ENCODE measurements around the gene AMOT. TPM values are rescaled to one million over a fixed set of nuclear protein-coding genes. Genes with fewer than 3 reads are reported as not detected.

The AMOT gene
- total and polyA plus RNA-seq, 2 experiments from 2014 or later = 2.1 to 5.4 TPM

- TF ChIP-seq ZNF462 (CRISPR knock-in tag; IDR thresholded peaks at IDR 0.05) (no peak), EZH2phosphoT487 (IDR thresholded peaks at IDR 0.05; ENCODE audit: unreplicated experiment) (no peak), ZNF114 (CRISPR knock-in tag; IDR thresholded peaks at IDR 0.05) (no peak), CREB1 (CRISPR knock-in tag; IDR thresholded peaks at IDR 0.05; ENCODE audit: low read depth) (no peak)
Observed at GRCh38 chrX:112800971-112801775, 39.5 kb downstream of the AMOT start (continued).

- H3K27me3 Mint-ChIP-seq (ENCODE audit: insufficient read depth, low read depth, poor library complexity) = no peaks in the 10 kb centered on the region
- no peaks in the 10 kb centered on the region; the same call in 2 of the 3 replicates for H3K36me3 Mint-ChIP-seq (ENCODE audit: low read depth)
- TF ChIP-seq CREB1 (CRISPR knock-in tag; IDR thresholded peaks at IDR 0.05; ENCODE audit: low read depth) = no peak
- no peak for TF ChIP-seq JUNB (IDR thresholded peaks at IDR 0.05; ENCODE audit: unreplicated experiment)
- no peak for TF ChIP-seq STAT1 (IDR thresholded peaks at IDR 0.05; ENCODE audit: unreplicated experiment)
- TF ChIP-seq ZNF331 (CRISPR knock-in tag; IDR thresholded peaks at IDR 0.05; ENCODE audit: low read depth) = no peak
- no peak for TF ChIP-seq ETS1 (IDR thresholded peaks at IDR 0.05)
- no peak for TF ChIP-seq ZNF114 (CRISPR knock-in tag; IDR thresholded peaks at IDR 0.05)
- TF ChIP-seq NANOG (IDR thresholded peaks at IDR 0.05; ENCODE audit: borderline replicate concordance) = no peak
- TF ChIP-seq EZH2 (IDR thresholded peaks at IDR 0.05; ENCODE audit: low read depth, unreplicated experiment) = no peak
Observed at GRCh38 chrX:112799425-112799824, 41.2 kb downstream of the AMOT start.

More at GRCh38 chrX:112799425-112799824, 41.2 kb downstream of the AMOT start:
- Mint-ChIP-seq H3K4me3 (no peak overlapping the region), H3K27ac (no peak overlapping the region), H3K4me1 (no peaks in the 10 kb centered on the region; the same call in 2 of the 3 replicates), H3K9me3 (no peaks in the 10 kb centered on the region)
- H3K4me1 ChIP-seq (ENCODE audit: insufficient read depth) = no peaks in the 10 kb centered on the region
- no peak overlapping the region for H2AFZ ChIP-seq
- no peak overlapping the region for H3K27ac ChIP-seq (ENCODE audit: low read depth)
- H3K27me3 ChIP-seq (ENCODE audit: insufficient read depth) = no peaks in the 10 kb centered on the region
- DNase-seq (ENCODE audit: low spot score) (no peak), ATAC-seq (no peak)
- H3F3A ChIP-seq (replicated peaks; ENCODE audit: low read depth) = no peaks in the 10 kb centered on the region
- H3K4me3 ChIP-seq = no peak overlapping the region
- no peaks in the 10 kb centered on the region for H3K9me2 ChIP-seq (ENCODE audit: insufficient read depth)
- no peaks in the 10 kb centered on the region for H4K20me1 ChIP-seq (replicated peaks; ENCODE audit: insufficient read depth)
- H3K79me2 ChIP-seq (replicated peaks; ENCODE audit: insufficient read depth) = no peaks in the 10 kb centered on the region
- no peaks in the 10 kb centered on the region for H3K36me3 ChIP-seq (ENCODE audit: insufficient read depth)
- no peak overlapping the region for H3K4me2 ChIP-seq

Data from GM23338 (cell line).